HG03439 (cell line): ENCODE measurements around the gene SH3RF1.

Experiments used
- ATAC-seq: cut with Tn5 transposase; IDR thresholded peaks from one replicate; pipeline ENCODE4 v1.9.1; 2021; ENCODE audit warnings: mild to moderate bottlenecking, moderate library complexity; ENCODE audit not compliant: unreplicated experiment

The SH3RF1 gene

DNA sequence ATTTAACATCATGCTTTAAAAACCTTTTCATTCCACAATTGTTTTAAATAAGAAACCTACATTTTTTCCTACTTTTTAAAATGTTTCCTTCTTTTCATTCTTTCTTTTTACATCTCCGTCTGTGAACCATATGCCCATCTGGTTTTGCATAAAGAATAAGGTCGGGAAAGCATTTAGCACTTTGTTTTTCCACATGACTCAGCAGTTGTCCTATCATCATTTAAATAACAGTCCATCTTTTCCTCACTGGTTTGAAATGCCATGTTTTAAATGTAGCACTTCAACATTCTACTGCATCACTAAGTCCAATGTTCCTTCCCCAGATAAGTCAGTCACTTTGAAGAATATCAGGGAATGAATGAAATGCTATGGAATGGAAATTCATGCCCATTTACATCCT lies 128.4 kb downstream of the SH3RF1 start:
- ATAC-seq, result no peak

DNA sequence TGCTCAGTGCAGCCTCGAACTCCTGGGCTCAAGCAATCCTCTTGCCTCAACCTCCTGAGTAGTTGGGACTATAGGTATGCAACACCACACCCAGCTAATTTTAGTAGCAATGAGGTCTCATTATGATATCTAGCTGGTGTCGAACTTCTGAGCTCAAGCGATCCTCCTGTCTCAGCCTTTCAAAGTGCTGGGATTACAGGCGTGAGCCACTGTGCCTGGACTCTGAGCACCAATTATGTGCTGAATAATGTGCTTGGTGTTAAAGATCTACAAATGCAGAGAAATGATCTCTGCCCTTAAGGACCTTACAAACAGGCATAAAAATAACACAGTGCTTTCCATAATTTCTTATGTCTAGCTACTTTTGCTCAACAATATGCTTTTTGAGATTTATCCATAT lies 131.7 kb downstream of the SH3RF1 start:
- no peak for ATAC-seq

DNA sequence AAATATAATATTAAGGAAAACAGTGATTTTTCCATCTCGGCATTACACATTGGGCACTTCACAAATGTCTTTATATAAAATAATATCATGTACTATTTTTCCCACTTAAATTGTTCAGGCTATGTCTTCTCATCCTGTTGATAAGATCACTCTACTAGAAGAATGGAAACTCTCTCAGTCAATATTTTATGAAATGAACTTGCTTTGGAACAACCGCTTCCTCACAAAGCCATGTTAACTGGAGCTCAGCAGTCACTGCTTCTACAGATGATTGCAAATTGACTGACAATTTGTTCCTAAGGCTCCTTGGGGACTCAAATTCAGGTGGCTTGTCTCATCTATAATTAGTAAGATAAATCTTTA lies 133.2 kb downstream of the SH3RF1 start:
- ATAC-seq, result no peak

DNA sequence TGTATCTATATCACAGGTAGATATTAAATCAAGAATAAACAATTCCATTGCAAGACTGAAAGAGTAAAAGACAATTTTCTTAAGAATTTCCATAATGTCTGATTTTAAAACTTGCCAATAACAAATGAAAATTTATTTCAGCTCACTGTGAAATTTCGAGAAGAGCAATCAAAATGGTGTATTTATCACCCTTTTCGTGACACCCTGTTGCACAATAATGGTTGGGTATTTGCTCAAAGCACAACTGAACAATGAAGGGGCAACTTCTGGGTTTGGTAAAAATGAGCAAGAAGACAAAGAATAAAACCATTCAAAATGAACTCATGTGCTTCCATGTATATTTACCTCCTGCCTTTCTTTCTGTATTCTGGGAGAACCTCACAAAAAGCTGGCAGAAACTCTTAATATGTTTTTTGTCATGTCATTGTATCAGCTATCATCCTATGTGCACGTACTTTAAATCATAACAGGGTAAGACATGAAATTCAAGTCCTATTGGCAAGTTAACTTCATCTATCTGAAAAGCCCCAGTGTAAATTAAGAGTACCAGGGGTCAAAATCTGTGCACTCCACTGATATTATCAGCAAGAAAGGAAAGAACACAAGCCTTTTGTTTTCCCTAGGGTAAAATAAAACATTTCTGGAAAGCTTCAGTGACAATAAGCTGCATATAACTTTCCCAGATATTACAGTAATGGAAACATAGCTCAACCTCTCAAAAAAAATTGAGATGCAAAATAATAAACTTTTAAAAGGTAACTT lies 133.8 kb downstream of the SH3RF1 start:
- no peak for ATAC-seq

DNA sequence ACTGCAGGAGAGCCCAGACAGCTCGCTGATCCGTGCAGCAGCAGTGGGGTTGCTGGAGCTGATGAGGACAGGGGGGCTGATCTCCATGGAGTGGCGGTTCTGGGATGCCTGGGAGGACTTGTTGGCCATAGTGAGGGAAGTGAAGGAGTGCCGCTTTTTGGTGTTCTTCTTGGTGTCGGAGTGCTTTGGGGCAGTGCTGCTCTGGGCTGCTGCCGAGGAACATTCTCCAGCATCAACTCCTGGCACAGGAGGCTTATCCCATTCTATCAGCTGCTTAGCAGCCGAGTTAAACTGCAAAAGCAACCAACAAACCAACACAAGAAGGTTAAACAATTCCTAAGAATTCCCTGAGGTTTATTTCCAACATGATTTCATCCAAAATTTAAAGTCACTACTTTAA lies 134.4 kb downstream of the SH3RF1 start:
- ATAC-seq, result no peak

DNA sequence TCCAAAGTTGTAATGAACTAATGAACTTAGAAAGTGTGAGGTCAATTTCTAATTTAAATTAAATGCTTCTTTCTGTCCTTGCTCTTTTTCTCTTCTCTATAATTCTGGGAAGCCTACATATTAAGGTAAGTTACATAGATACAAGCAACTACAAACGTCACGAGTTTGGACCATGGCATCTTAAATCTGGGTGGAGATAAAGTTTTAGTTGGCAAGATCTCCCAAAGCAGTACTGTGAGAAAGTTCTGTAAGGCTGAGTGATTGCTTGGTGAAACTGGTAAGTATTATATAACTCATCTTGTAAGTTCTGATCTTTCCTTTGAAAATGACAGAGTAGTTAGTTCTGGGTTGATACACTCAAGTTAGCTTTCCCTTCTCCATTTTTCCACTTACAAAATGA lies 135.0 kb downstream of the SH3RF1 start:
- ATAC-seq, result no peak

DNA sequence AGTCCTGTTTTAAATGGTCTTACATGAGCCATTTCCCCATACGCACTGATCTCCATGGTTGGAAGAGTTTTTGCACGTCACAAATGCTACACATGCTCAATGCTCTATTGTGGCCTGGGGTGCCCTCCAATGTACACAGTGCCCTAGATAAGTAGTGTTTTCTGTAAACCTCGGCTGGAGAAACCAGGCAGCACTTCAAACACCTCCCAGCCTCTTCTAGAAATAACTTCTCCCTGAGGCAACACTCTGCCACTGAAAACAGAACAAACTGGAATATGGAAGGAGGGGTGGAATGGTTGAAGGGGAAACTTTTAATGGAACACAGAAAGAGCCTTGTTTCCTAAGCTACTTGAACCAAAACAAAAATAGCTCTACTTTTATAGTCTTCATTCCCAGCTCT lies 136.8 kb downstream of the SH3RF1 start:
- no peak for ATAC-seq

DNA sequence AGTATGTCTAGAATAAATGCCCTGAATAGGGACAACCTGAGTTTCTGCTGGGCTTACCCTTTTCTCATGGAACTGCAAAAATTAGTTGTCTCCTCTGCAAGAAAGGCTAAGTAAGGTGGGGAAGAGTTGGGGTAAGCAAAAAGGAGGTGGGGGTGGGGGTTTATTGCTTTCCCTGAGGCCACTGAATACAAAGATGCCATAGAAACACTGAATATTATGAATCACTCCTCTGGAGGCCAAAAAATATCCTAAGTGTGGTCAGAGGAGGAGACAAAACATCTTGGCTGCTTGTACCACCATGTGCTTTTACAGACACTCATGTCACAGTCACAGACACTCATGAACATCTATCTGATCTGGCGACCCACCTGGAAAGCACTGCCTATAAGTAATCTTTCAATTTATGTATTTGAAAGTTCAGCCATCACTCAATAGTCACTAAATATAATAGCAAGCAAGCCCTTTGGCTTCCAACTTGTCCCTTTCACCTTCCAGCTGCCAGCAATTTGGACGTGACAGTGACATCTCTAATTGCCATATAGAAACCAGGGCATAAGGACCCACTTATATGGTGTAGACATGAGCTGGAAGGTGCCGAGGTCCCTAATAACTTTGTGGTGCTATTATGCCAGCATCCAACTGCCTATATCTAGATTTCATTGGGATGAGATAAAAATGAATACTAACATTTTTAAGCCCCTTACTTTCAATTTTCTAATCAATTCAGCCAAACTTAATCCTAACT lies 138.0 kb downstream of the SH3RF1 start:
- ATAC-seq, result no peak

DNA sequence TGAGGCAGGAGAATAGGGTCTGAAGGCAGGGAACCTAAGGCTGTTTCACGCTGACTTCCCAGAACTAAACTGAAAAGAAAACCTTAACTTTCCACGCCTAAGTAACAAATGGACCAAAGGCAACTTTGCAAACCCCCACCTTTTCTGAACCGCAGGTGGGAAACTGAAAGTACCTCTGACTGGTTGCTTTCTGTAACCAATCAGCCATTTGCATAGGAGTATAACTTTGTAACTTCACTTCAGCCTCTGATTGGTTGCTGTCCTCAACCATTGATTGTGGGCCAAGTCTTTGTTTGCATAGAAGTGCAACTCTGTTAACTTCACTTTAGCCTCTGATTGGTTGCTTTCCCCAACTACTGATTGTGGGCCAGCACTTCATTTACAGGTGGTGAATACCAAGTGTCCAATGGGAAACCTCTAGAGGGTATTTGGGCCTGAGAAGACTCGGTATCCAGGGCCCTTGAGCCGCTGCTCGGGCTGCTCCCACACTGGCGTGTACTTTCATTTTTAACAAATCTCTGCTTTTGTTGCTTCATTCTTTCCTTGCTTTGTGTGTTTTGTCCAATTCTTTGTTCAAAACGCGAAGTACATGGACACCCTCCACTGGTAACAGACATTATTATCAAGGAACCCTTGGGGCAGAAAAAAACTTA lies 139.1 kb downstream of the SH3RF1 start:
- ATAC-seq, result no peak

DNA sequence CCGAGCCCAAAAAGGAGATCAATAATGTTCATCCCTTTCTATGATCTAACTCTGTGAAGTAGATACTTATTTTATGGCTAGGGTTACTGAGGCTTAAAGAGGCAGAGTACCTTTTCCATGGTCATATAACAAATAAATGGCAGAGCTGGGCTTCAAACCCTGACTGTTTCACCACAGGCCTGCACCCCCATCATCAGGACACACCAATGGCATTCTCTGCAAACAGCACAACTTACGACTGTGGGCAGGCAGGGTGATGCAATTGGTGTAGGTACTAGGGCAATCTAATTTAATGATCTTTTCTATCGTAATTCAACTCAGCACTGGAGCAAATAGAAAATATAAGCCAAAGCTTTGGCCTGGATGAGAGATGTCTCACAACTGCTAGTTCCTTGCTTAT lies 141.9 kb downstream of the SH3RF1 start:
- no peak for ATAC-seq

DNA sequence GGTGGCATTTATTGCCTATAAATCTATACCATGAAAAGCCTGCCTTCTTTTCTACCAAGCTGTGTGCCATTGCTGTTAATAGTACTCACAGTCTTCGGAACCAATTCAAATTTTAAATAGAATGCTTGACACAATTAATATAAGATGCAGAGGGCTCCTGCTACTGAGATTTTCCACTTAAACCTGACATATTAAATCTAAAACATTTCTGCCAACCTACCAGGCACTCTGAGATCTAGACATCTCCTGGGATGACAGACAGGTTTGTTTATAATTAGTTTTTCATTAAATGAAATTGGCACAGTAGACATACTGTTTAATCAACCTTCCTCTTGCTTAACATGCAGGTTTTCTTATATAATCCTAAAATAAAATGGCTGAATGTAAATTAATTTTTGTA lies 143.4 kb downstream of the SH3RF1 start:
- no peak for ATAC-seq

DNA sequence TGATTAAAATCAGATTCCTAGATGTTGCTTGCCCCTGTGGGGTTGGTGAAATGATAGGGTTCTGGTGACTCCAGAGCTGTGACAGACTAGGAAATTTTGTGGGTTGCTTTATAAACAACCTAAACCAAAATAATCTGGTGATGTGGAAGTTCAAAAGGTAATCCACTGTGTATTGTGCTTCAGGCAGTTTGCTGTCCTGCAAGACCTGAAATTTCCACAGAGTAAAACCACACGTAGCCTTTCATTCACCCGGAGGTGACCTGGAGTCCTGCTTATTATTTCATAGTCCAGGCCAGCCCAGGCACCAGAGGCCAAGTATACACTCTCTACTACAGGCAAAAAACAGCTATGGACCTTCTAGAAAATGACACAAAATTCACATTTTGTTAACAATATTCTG lies 146.1 kb downstream of the SH3RF1 start:
- no peak for ATAC-seq

DNA sequence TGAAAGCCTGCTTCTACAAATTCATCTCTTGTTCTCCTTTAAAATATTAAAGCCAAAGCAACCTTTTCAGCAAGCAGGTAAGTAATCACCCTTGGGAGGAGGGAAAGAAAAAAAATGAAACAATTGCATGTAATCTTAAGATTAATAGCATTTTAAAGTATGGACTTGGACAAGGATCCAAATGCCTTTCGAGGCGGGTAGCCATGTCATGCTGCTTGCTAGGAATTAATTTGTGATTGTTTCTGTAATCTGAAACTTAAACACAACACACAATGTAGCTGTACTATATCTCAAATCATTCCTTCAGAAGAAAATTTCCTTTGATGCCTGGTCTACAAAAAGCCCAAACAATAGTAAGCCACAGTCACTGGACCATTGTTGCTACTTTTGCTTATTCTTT lies 148.3 kb downstream of the SH3RF1 start:
- no peak for ATAC-seq

DNA sequence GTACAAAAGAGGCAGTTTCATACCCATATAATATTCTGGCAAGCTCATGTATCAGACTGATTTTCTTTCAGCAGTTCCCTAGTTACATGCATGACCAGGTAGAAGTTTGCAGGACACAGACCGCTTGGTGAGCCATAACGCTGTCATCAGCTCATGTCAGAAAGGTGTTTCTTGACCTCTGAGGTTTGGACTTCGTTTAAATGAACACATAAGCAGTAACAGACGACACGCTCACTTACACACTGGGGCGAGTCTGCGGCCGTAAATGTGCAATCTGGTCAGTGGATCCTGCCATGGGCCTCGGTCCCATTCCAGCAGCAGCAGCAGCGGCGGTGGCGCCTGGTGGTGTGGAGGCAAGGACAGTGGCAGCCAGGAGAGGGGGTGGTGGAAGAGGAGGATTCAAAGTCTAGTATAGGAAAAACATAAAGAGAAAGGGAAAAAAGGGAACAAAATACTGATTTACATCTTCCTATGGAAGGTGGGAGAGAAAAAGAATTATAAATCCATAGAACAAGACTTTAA lies 148.8 kb downstream of the SH3RF1 start:
- no peak for ATAC-seq

DNA sequence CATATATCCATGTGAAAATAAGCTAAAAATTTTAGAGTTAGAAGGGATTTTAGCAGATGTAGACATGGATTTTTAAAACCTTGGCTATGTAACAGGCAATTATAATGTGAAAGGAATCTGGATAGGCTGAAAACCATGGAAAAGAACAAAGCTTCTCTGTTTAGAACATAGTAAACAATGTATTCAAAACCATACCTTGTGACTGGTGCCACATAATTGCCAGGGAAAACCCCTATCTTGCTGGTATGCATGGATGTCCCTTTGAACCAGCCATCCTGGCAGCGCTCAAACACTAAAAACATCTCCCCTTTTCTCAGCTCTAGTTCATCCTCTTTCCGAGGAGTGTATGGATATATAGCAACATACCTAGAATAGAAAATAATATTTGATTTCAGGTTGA lies 150.1 kb downstream of the SH3RF1 start:
- no peak for ATAC-seq

DNA sequence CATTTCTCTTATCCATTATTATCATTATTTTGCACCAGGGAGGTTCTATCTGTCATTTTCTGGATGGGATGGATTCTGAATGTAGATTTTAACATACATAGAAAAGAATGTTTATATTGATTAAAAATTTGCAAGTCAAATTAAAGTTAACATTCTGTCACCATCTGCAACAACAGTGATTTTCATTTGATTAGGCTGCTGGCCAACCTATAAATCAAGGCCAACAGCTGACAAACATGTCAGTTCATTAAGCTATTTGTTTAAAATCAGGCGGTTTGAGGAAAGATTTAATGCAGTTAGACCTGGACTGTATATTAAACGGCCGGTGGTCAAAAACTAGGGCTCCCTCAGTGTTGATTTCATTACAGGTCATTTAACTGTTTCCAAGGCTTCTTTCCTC lies 151.2 kb downstream of the SH3RF1 start:
- no peak for ATAC-seq

DNA sequence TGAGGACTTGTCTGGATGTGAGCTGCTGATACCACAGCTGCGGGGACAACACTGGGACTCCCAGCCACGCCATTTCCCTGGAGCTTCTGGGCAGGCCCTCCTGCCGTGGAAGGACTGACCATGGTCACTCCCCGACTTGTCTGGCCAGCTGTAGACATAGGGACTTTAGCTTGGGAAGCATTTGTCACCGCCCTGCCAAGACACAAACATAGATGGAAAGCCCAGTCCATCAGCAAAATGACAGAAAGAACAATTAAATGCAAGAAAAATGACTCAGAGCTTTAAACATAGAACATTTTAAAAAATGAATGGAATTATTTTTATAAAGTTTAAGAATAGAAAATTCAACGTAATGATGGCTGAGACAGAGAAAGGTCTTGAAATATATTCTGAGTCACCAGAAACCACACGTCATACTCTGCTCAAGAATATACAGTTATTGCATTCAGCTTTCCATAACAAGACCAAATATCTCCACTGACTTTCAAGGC lies 153.1 kb downstream of the SH3RF1 start:
- no peak for ATAC-seq

DNA sequence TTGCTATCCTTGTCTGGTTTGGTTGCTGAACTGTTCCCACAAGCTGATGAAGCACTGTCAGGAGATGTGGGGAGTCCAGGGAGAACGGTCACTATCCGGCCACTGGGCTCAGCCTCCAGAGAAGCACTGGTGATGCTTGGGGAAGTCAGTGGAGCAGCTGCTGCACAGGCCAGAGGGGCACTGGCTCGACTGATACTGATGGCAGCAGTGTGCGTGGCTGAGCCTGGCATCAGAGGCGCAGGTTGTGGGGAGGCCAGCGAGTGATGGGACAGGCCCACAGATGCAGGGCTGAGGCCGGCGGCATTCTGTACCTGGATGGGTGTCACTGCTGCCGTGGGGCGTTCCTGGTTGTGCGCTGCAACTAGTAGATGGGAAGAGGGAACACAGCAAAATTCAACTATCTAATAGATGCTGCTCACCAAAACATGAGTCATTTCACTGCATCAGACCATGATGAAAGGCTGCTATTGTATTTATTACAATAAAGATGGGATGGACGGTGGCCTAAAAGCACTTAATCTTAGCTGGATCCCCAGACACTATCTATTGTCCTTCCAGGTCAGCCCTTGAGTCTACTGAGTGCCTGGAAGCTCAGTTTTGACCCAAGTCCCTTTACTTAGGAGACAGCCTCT lies 154.4 kb downstream of the SH3RF1 start:
- no peak for ATAC-seq

DNA sequence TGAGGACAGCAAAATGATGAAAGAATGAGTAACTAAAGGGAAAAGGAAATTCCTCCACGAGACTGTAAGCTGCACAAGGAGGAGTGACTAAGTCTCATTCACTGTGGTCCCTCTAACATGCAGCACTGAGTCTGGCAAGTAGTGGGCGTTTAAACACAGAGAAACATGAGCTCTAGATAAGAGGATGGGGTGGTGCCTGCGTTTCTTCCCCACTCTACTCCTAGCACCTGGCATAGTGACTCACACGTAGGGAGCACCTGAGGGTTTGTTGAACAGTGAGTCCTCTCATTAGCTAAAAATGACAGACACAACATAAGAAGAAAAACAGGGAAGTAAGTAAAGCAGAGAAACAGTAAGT lies 154.9 kb downstream of the SH3RF1 start:
- no peak for ATAC-seq

DNA sequence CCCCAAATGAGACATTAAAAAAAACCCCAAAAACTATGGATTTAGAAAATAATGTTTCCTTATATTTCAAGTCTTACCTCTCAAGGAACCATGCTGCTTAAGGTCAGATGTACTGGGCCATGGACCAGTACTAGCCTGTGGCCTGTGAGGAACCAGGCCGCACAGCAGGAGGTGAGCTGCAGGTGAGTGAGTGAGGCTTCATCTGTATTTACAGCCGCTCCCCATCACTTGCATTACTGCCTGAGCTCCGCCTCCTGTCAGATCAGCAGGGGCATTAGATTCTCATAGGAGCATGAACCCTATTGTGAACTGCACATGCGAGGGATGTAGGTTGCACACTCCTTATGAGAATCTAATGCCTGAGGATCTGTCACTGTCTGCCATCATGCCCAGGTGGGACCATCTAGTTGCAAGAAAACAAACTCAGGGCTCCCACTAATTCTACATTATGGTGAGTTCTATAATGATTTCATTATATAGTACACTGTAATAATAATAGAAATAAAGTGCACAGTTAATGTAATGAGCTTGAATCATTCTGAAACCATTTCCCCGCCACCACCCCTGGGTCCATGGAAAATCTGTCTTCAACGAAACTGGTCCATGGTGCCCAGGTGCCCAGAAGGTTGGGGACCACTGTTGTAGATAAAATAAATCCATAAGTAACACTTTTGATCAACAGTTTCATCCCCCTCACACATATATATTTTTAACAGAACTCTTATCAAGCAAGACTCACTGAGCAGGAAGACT lies 155.4 kb downstream of the SH3RF1 start:
- no peak for ATAC-seq
